Measurements from ENCODE around the gene RPTOR.

DNA sequence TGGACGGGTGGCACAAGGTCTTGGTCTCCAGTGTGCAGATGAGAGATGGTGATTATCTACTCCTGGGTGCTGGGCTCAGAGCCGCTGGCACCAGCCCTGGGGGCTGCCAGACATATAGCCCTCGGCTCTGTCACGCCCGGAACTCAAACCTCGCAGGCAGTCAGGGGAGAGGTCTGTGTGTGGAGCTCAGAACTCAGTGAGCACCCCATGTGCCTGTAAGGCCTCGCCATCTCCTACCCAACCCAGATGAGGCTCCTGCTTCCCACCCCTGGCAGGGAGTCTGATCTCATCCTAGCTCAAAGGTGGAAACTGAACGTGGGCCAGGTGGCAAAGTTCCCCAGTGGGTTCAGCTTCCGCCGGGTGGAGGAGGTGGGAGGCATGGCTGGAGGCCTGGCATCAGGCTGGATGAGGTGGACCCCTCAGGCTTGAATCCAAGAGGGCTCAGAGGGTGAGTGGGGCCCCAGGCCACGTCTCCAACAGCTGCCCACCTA lies 45.7 kb upstream of the RPTOR start:
- TF ChIP-seq, protein P1, sequence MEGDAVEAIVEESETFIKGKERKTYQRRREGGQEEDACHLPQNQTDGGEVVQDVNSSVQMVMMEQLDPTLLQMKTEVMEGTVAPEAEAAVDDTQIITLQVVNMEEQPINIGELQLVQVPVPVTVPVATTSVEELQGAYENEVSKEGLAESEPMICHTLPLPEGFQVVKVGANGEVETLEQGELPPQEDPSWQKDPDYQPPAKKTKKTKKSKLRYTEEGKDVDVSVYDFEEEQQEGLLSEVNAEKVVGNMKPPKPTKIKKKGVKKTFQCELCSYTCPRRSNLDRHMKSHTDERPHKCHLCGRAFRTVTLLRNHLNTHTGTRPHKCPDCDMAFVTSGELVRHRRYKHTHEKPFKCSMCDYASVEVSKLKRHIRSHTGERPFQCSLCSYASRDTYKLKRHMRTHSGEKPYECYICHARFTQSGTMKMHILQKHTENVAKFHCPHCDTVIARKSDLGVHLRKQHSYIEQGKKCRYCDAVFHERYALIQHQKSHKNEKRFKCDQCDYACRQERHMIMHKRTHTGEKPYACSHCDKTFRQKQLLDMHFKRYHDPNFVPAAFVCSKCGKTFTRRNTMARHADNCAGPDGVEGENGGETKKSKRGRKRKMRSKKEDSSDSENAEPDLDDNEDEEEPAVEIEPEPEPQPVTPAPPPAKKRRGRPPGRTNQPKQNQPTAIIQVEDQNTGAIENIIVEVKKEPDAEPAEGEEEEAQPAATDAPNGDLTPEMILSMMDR (conservative IDR thresholded peaks at IDR 0.05; ENCODE audit: low read length), result no peak
- TF ChIP-seq EZH2phosphoT487 (IDR thresholded peaks at IDR 0.05; ENCODE audit: borderline replicate concordance, low read depth, low read length), result no peak

Measured in OCI-LY7 (cell line).